GM12872 (cell line): ENCODE measurements around the gene NMNAT3.
A peak's percentile ranks its signal among the peaks of the same experiment; 100 is the strongest.

ENCODE experiments used
- CTCF ChIP-seq: IDR thresholded peaks from 3 replicates; pipeline ENCODE4 v1.5.1; 2011; ENCODE audit warnings: low read depth, mild to moderate bottlenecking, low read length, moderate library complexity; ENCODE audit not compliant: insufficient read depth

NMNAT3 gene

GRCh38 chr3:139523166-139523565, 154.6 kb downstream of the NMNAT3 start:
- no peak for TF ChIP-seq CTCF

- 0 out of 3 replicates have a peak, but pooled peaks have one; percentile 11 for TF ChIP-seq CTCF
Observed at GRCh38 chr3:139522421-139522820, 155.4 kb downstream of the NMNAT3 start.

- no peak for TF ChIP-seq CTCF
Observed at GRCh38 chr3:139521816-139522215, 156.0 kb downstream of the NMNAT3 start.

- TF ChIP-seq CTCF: no peak
Observed at GRCh38 chr3:139521144-139521543, 156.6 kb downstream of the NMNAT3 start.

GRCh38 chr3:139519998-139520737, 157.6 kb downstream of the NMNAT3 start:
- TF ChIP-seq CTCF: peak; percentile 67

GRCh38 chr3:139518926-139519842, 158.6 kb downstream of the NMNAT3 start:
- no peak for TF ChIP-seq CTCF

- TF ChIP-seq CTCF: no peak
Observed at GRCh38 chr3:139518306-139518705, 159.5 kb downstream of the NMNAT3 start.
